Stimulated activated CD4-positive, alpha-beta T cell treated with anti-CD3 and anti-CD28 coated beads, Interleukin-4, amount 100 ng/mL, for 48 hours (primary cell): ENCODE measurements around the gene LCNL1.

Source experiments
- DNase-seq, 2 donors: peaks; one replicate each; pipeline ENCODE4 v3.0.0-alpha.2; 2020; ENCODE audit warnings: low read depth in 2 of 2

Gene LCNL1

DNA sequence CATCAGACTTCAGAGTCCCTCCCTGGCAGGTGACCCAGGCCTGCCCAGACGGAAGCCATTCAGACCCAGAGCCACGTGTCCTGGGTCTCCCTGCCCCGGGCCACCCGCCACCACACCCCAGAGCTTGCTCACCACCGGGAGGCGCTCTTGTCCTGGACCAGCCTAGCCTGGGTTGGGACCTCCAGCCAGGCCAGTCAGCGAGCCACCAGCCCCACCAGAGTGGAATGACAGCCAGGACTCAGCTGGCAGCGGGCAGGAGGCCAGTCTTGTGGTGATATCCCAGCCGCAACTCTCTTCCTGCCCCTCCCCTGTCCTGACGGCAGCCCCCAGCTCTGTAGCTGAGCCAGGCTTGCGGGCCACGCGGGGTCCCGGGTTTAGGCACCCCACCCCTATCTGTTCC lies 7.1 kb upstream of the LCNL1 start:
- DNase-seq, result peak in 1 of 2 donors; percentile 34

DNA sequence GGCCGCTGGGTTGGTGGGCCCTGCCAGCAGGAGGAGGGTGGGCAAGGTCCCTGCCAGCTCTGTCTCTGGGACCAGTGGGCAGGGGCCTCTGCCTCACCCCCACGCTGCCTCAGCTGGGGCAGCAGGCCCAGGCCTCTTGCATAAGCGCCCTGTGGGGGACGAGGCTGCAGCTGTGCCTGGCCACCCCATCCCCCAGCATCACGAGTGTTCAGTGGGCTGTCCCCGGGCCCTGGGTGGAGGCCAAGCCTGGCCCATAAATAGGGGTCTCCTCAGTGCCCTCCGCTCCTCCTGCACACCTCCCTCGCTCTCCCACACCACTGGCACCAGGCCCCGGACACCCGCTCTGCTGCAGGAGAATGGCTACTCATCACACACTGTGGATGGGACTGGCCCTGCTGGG lies 5.6 kb upstream of the LCNL1 start, which contains the start of gene PTGDS:
TSS of gene PTGDS (plus strand) at position 282 of the 400 bp plus-strand sequence. CDS start at position 357, 75 bp downstream.
- no peak for DNase-seq

DNA sequence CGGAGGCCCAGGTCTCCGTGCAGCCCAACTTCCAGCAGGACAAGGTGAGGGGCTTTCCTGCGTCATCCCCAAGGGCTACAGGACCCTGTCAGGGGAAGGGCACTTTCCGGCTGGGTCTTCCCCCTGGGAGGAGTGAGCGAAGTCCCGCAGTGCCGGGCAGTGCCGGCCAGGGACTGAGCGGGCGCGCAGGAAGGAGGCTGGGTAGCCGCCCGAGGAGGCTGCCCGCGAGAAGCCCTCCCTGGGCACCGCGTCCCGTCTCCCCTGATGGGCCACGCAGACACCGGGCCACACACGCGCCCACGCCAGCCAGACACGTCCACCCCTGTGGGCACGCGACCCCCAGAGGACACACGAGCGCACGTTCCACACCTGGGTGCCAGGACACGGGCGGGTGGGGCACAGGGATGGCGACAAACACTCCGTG lies 5.1 kb upstream of the LCNL1 start:
- no peak for DNase-seq

DNA sequence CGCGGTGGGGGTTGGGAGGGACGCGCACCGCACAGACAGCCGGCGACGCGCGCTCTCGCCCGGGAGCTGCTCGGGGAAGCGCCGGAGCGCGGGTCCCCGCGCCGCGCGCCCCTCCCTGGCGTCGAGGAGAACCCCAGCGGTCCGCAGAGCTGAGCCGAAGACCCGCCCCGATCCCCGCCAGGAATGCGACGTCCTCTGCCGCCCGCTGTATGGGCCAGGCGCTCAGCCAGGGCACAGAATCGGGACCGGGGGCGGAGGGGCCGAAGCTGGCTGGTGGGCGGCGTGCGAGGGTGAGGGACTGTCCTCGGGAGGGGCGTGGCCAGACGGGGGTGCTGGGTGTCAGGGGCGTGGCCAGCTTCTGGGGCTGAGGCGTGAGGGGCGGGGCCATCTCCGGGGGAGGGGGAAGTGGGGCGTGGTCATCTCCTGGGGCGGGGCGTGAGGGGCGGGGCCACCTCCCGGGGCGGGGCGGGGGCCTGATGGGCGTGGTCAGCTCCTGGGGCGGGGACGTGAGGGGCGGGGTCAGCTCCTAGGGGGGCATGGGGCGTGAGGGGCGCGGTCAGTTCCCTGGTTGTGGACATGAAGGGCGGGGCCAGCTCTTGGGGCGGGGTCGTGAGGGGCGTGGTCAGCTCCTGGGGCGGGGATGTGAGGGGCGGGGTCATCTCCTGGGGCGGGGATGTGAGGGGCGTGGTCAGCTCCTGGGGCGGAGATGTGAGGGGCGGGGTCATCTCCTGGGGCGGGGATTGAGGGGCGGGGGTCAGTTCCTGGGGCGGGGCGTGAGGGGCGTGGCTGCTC lies 4.5 kb upstream of the LCNL1 start:
- peak; percentile 58 to 69 for DNase-seq

DNA sequence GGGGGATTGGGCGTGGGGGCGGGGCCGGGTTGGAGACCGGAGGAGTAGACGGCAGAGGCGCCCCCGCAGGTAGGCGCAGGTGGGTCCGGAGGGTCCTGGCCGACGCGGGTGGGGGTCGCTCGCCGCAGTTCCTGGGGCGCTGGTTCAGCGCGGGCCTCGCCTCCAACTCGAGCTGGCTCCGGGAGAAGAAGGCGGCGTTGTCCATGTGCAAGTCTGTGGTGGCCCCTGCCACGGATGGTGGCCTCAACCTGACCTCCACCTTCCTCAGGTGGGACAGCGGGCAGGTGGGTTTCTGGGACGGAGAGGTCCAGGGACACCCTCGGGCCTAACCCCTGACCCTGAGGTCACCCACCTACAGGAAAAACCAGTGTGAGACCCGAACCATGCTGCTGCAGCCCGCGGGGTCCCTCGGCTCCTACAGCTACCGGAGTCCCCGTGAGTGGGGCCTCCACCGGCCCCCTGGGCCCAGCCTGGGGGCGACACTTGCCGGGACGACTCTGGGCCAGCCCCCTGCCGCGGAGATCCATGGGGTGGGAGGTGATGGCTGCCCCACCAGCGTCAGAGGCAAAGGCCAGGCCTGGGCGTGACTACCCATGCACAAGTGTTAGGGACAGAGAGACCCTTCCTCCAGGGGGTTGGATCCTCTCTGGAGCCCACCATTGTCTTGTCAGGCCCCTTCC lies 3.8 kb upstream of the LCNL1 start:
- DNase-seq, result no peak

DNA sequence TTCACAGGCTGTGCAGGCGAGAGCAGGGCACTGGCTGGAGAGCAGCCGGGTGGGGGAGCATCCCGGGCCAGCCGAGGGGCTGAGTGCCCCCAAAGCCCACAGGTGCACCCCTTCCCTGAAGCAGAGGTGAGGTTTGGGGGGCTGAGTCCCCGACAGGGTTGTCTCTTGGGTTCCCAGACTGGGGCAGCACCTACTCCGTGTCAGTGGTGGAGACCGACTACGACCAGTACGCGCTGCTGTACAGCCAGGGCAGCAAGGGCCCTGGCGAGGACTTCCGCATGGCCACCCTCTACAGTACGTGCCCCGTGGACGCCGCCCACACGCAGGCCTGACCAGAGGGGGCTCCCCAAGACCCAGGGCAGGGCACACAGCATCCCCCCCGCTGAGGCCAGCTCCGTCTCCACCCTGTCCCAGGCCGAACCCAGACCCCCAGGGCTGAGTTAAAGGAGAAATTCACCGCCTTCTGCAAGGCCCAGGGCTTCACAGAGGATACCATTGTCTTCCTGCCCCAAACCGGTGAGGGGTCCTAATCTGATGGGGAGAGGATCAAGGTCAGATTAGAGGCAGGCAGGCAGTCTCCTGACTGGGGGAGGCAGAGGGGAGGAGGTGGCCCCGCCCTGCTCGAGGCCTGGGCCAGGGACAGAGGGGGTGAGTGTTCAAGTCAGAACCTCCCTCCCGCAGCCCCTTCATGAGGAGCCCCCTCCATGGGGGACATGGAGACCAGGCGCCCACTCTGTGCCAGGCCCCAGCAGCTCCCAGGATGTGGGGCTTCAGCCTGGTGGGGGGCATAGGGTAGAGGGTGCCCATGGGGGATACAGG lies 2.8 kb upstream of the LCNL1 start:
- no peak for DNase-seq

DNA sequence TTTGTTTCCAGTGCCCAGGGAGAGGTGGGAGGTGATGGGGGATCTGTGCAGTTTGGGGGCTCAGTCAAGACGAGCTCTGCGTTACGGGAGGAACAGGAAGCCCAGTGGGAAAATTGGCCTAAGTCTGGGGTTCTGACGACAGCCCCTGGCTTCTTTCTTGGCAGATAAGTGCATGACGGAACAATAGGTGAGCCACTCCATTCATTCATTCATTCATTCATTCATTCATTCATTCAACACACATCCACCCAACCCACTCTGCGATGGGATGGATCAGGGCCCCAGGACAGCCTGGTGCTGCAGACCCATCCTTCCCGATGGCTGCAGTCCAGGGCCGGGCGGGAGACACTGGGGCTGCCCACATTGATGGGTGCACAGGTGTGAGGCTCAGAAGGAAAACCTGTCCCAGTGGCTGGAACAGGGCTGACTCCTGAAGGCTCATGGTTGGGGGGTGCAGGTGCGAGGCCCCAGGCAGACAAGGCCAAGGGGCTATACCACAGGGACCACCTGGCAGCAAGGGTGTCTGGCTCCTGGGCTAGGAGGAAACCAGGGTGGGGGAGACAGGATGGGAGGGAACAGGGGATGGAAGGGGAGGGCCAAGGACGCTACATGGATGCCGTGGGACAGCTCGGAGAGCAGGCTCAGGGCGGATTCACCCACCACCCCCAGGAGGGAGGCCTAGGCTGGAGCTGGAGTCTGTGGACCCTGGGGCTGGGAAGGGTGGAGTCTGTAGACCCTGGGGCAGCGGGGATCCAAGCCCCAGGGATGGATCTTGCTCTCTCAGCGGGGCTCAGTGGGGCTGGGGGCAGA lies 1.9 kb upstream of the LCNL1 start:
- no peak for DNase-seq

DNA sequence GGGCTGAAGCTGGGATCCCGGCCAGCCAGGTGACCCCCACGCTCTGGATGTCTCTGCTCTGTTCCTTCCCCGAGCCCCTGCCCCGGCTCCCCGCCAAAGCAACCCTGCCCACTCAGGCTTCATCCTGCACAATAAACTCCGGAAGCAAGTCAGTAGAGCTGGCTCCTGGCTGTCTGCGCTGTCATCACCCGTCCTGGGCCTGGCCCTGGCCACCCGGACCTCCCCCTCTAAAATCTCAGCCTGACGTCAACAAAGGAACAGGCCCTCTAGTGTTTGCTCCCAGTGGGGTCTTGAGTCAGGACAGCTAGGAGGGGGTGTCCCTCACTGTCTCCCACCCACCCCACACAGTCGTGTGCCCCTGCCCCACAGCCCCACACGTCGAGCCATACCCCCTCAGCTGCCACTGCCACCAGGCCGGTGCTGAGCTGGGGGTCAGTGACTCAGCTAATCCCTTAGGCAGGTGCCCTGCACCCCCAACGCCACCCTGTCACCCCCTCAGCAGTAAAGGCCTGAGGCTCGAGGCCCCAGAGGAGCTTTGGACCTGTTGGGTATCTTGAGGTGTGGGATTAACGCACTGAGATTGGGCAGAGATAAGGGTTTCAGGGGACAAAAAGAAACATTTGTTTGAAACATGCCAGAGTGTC lies 1.1 kb upstream of the LCNL1 start:
- no peak for DNase-seq

DNA sequence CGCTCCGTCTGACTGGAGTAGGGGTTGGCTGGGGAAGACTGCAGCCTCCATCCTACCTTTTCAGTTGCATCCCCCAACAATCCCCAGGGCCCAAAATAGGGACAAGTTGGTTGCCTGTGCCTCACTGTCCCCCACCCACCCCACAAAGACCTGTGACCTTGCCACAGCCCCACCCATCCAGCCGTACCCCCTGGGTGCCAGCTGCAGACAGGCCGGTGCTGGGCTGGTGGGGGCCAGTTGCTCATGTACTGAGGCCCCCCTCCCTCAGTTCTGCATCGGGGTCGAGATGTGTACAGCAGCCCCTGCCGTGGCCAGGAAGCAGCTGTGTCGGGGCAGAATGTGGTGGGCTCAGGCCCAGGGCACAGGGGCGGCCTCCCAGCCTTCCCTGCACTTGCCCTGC lies 374 bp downstream of the LCNL1 start:
- no peak for DNase-seq

DNA sequence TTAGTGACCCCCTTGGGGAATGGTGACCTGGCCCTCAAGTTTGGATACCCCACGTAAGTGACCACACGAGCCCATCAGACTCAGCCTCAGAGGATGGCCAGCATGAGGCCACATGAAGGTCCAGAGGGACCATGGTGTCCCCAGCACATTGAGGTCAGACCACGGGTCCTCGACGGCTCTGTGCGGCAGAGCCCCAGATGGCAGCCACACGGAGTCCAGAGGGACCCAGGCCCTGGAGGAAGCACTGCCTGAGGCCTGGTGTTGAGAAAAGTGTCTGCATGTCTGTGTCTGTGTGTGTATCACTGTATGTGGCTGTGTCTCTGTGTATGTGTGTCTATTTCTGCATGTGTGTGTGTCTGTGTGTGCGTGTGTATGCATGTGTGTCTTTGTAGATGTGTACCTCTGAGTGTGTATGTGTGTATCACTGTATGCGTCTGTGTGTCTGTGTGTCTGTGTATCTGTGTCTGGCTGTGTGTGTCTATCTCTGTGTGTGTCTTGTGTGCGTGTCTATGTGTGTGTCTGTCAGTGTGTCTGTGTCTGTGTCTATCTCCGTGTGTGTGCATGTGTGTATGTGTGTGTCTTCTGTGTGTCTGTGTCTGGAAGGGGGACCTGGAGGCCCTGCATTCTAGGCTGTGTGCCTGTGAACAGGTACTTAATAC lies 992 bp downstream of the LCNL1 start:
- no peak for DNase-seq

DNA sequence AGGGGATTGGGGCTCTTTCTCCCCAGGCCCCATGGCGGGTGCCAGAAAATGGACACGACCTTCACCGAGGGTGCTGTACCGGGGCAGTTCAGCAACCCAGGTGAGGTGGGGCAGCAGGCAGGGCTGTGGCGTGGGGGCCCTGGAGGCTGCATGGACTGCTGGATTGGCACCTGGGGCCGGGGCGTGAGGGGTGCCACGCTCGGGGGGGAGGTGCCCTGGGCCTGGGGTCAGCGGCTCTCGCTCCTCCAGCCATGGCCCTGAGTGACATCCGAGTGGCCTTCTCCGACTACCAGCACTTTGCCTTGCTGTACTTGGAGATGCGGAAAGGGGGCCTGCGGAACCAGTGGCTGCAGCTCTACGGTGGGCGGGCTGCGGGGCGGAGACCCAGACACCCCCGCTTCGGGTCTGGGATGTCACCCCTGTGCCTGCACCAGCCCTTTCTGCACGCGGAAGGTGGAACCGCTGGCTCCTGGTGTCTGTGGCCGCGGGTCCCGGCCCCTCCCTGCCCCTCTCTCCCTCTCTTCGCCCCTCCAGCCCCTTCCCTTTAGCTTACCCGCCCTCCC lies 1.8 kb downstream of the LCNL1 start:
- DNase-seq, result no peak

DNA sequence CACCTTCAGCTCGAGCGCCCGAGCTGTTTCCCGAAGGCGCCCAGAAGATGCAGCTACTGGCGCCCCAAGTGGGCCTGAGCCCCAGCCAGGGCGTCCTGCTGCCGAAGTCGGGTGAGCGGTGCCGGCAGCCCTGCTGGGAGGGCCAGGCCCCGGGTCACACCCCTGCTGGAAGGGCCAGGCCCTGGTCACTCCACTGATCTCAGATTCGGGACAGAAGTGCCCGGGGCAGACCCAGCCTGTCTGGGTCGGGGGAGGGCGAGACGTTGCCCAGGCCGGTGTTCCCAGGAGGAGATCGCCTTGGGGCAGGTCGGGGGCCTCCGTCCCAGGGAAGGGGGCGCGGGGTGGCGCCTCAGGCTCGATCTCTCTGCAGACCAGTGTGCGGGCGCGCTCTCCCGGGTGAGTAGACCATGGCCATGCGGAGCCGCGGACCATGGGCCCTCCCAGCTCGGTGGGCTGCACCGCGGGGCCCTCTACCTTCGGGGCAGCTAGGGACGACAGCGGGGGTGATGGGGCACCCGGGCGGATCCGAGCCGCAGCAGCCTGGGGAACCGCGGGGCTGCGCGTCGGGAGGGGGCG lies 2.3 kb downstream of the LCNL1 start:
- no peak for DNase-seq

DNA sequence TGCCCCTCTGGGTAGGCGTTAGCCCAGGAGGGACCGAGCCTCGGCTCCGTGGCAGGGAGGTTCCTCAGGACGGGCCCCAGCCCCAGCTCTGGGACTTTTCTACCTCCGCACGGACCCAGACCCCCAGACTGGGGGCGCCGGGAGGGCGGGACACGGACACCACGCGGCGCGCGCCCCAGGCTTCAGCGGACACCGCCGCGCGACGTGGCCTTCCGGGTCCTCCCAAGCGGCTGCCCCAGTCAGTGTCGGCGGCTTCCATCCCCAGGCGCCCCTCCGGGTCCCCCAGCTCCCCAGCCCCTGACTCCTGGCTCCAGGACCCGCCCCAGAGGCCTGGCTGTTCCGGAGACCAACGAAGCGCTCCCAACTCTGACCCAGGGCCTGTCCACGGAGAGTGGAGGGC lies 3.1 kb downstream of the LCNL1 start:
- no peak for DNase-seq

DNA sequence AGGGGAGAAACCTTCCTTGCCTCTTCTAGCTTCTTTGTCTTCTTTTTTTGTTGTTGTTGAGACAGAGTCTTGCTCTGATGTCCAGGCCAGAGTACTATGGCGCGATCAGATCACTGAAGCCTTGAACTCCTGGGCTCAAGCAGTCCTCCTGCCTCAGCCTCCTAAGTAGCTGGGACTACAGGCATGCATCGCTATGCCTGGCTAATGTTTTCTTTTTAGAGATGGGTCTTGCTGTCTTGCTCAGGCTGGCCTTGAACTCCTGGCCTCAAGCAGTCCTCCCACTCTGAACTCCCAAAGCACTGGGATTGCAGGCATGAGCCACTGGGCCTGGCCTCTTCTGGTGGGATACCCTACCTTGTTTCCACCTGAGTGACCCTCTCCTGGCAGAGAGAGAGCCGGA lies 6.1 kb downstream of the LCNL1 start:
- DNase-seq, result no peak

DNA sequence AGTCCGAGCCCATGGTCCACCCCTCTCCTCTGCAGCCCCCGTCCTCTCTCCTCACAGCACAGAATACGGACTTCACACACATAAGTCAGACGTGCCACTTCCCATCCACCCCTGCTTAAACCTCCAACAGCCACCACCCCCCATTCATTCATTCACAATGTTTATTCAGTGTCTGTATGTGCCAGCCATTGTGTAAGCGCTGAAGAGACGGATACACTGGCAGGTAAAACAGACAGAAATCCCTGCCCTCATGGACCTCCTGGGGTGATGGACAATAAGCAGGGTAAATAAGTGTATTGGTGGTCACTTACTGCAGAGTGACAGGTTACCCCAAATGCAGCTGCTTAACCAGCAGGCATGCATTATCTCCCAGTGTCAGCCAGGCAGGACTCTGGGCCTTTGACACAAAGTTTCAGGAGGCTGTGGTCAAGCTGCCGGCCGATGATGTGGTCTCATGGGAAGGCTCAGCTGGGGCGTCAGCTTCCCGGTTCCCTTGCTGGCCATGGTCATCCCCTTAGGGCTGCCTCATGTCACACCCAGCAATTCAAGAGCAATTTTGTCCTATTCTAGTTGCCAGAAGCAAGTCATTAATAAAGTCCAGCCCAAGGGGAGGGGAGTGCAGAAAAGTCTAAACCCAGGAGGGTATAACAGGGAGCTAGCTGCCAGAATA lies 7.6 kb downstream of the LCNL1 start:
- DNase-seq, result no peak

DNA sequence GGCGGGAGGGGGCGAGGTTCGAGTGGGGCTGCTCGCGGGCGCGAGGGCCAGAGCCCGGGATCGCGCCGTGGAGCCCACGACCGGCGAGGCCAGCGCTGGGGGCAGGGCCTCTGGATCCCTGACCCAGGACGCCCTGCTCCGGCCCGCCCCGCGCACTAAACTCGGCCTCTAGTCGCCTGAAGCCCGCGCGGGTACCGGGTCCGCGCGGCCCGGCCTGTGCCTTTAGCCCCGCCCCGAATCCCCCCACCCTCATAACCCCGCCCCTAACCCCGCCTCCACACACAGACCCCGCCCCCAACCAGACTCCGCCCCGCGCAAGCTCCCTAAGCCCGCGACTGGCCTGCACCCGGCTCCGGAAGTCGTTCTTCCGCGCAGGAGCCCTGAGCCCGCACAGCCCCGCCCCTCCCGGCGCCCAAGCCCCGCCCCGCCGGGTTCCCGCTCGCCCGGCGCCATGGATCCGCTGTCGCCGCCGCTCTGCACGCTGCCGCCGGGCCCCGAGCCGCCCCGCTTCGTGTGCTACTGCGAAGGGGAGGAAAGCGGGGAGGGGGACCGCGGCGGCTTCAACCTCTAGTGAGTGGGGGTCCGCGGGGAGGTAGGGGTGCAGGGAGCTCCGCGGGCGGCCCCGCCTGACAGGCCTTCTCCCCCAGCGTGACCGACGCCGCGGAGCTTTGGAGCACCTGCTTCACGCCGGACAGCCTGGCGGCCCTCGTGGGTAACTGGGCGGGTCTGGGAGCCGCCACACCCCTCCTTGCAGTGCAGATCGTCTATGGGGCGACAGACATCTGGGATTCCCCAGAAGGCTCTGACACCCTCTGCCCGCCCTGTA lies 9.4 kb downstream of the LCNL1 start, which contains the start of gene PAXX:
TSS of gene PAXX (plus strand) at position 430 of the 826 bp plus-strand sequence. CDS start at position 452, 22 bp downstream.
- DNase-seq, result peak; percentile 95 to 96

DNA sequence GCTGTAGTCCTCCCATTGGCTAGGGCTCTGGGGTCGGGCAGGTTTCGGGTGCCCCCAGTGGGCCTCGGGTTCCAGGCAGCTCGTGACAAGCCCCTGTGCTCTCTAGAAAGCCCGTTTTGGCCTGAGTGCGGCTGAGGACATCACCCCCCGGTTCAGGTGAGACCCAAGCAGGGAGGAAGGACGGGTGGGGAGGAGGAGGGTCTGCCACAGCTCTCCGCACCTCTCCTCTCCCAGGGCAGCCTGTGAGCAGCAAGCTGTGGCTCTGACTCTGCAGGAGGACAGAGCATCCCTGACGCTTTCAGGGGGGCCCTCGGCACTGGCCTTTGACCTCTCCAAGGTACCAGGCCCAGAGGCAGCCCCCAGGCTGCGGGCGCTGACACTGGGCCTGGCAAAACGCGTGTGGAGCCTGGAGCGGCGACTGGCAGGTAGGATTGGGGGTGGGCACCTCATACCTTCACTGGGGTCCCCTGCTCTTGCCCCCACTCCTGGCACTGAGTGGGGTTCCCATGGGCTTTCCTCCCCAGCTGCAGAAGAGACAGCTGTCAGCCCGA lies 10.1 kb downstream of the LCNL1 start:
- DNase-seq, result no peak
